PFSK-1 (cell line): ENCODE results near the gene BCL2L13.

ENCODE experiments used
- FOXP2 ChIP-seq: optimal IDR thresholded peaks from 2 replicates; pipeline ENCODE3; 2011; ENCODE audit warnings: borderline replicate concordance, control low read depth, inconsistent platforms; ENCODE audit not compliant: insufficient read depth; ENCODE audit errors: extremely low read length, extremely low read depth
- POLR2AphosphoS5 ChIP-seq: IDR thresholded peaks from 2 replicates; pipeline ENCODE4 v1.6.1; 2012; ENCODE audit warnings: low read depth, mild to moderate bottlenecking, control low read depth, low read length, moderate library complexity
- SIN3A ChIP-seq: IDR thresholded peaks from 2 replicates; pipeline ENCODE4 v1.6.1; 2012; ENCODE audit warnings: mild to moderate bottlenecking, low read length, moderate library complexity, borderline replicate concordance; ENCODE audit not compliant: insufficient read depth
- TAF1 ChIP-seq: IDR thresholded peaks from 2 replicates; pipeline ENCODE4 v1.6.1; 2012; ENCODE audit warnings: low read length, control low read depth, borderline replicate concordance; ENCODE audit not compliant: insufficient read depth
- TF ChIP-seq, protein P1 (sequence below), 2 experiments: IDR thresholded peaks; 2 replicates each; pipeline versions ENCODE4 v1.6.1 to v1.8.0; 2011 to 2012; ENCODE audit warnings: low read depth in 2 of 2, low read length in 2 of 2, control low read depth in 1 of 2, inconsistent platforms in 1 of 2, mild to moderate bottlenecking in 1 of 2, moderate library complexity in 1 of 2; ENCODE audit not compliant: insufficient read depth in 1 of 2

The BCL2L13 gene

GRCh38 chr22:17773606-17774205 lies 135.1 kb downstream of the BCL2L13 start:
- TF ChIP-seq SIN3A (no peak), TAF1 (no peak), FOXP2 (no peak), POLR2AphosphoS5 (no peak)
- TF ChIP-seq, protein P1, sequence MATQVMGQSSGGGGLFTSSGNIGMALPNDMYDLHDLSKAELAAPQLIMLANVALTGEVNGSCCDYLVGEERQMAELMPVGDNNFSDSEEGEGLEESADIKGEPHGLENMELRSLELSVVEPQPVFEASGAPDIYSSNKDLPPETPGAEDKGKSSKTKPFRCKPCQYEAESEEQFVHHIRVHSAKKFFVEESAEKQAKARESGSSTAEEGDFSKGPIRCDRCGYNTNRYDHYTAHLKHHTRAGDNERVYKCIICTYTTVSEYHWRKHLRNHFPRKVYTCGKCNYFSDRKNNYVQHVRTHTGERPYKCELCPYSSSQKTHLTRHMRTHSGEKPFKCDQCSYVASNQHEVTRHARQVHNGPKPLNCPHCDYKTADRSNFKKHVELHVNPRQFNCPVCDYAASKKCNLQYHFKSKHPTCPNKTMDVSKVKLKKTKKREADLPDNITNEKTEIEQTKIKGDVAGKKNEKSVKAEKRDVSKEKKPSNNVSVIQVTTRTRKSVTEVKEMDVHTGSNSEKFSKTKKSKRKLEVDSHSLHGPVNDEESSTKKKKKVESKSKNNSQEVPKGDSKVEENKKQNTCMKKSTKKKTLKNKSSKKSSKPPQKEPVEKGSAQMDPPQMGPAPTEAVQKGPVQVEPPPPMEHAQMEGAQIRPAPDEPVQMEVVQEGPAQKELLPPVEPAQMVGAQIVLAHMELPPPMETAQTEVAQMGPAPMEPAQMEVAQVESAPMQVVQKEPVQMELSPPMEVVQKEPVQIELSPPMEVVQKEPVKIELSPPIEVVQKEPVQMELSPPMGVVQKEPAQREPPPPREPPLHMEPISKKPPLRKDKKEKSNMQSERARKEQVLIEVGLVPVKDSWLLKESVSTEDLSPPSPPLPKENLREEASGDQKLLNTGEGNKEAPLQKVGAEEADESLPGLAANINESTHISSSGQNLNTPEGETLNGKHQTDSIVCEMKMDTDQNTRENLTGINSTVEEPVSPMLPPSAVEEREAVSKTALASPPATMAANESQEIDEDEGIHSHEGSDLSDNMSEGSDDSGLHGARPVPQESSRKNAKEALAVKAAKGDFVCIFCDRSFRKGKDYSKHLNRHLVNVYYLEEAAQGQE (IDR thresholded peaks at IDR 0.05; ENCODE audit: insufficient read depth in 1 of 2, low read depth in 2 of 2, low read length in 2 of 2) = no peak

GRCh38 chr22:17774206-17774925 lies 135.8 kb downstream of the BCL2L13 start, which contains the start of gene BID:
BID (minus strand) TSS chr22:17774469; CDS start chr22:17750116, 24,353 bp downstream.
- TF ChIP-seq, protein P1 (IDR thresholded peaks at IDR 0.05; ENCODE audit: insufficient read depth in 1 of 2, low read depth in 2 of 2, low read length in 2 of 2) = no peak
- TF ChIP-seq POLR2AphosphoS5 (no peak), TAF1 (no peak), FOXP2 (no peak), SIN3A (no peak)

DNA sequence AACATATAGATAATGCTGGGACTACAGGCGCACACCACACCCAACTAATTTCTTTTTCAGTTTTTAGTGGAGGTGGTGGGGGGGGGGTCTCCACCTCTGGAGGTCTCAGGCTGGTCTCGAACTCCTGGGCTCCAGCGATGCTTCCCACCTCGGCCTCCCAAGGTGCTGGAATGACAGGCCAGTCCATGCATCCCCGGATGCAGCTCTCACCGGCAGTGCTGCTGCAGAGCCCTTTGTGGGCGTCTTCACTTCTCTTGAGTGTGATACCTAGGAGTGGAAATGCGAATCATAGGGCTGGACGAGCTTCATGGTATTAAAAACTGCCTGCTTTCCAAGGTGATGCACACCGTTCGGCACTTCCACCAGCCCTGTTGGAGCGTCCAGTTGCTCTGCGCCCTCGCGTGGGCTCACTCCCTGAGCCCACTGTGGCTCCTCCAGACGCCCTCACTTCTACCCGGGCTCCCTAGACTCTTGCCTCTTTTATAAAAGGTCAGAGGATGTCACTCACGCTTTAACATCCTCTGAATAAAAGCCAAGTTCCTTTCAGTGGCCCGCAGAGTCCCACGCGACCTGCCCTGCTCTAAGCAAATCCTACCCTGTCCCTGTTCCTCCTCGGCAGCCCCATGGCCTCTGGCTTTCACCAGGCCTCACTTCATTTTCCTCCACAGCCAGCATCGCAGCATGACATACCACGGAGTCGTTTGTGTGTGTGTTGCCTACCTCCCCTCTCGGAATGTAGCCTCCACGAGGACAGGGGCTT lies 136.5 kb downstream of the BCL2L13 start:
- no peak for TF ChIP-seq FOXP2
- TF ChIP-seq SIN3A = no peak
- TF ChIP-seq TAF1 = no peak
- TF ChIP-seq POLR2AphosphoS5 = no peak
- TF ChIP-seq, protein P1 (IDR thresholded peaks at IDR 0.05; ENCODE audit: insufficient read depth in 1 of 2, low read depth in 2 of 2, low read length in 2 of 2) = no peak

DNA sequence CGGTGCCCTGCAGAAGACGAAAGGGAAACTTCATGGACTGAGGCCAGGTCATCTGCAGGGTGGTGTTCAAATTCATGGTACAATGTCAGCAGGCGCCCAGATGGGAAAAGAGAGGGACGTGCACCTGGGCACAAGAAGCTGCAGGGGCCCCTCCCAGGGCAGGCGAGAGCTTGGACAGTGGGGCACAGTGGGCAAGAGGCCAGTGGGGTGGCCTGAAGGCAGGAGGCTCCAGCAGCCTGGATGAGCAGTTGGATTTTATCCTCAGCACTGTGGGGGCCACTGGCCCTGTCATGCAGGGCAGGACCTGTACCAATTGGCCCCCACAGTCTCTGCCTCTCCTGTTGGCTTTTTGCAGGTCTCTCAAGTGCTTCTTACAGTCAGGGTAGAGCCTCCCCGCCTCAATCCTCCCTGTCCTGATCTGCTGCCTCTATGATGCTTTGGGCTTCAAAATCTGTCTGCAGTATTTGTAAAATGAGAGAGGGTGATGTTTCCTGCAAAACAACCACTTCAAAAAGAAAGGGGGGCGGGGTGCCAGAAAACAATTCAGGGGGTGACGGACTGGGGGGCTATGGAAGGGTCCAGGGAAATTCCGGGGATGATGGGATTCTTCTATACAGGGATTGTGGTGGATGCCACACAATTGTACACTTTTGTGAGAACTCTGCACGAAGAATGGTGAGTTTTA lies 137.4 kb downstream of the BCL2L13 start:
- TF ChIP-seq FOXP2 = no peak
- TF ChIP-seq TAF1 = no peak
- TF ChIP-seq POLR2AphosphoS5 = no peak

- no peak for TF ChIP-seq POLR2AphosphoS5
- TF ChIP-seq, protein P1 (IDR thresholded peaks at IDR 0.05; ENCODE audit: insufficient read depth in 1 of 2, low read depth in 2 of 2, low read length in 2 of 2) = no peak
- TF ChIP-seq SIN3A = no peak
- no peak for TF ChIP-seq TAF1
- no peak for TF ChIP-seq FOXP2
These were observed 138.6 kb downstream of the BCL2L13 start for GRCh38 chr22:17777005-17777716.
